Cardiac fibroblast (primary cell): ENCODE data around the gene CNIH1.
A peak's percentile ranks its signal among the peaks of the same experiment; 100 is the strongest.
"Not testable (repeated sequence)": the region's sequence is repeated elsewhere in the genome, so short reads cannot be mapped to it uniquely, and the experiment has no call there.

ENCODE experiments used
- DNase-seq, 2 donors: peaks; one replicate each; pipeline versions ENCODE4 v3.0.0 to v3.0.0-alpha.2; 2010; ENCODE audit warnings: low read depth in 2 of 2
- H3K4me3 ChIP-seq, 2 donors: replicated peaks in 1 of 2; 1 replicate in 1 of 2; 2 replicates in 1 of 2; pipeline ENCODE4 v1.5.1; 2011; ENCODE audit warnings: low read depth in 2 of 2, low read length in 2 of 2, mild to moderate bottlenecking in 2 of 2, moderate library complexity in 1 of 2
- TF ChIP-seq, protein P1 (sequence below): IDR thresholded peaks from one replicate; pipeline ENCODE4 v1.5.1; 2011; ENCODE audit warnings: low read depth, mild to moderate bottlenecking, low read length, inconsistent platforms

The CNIH1 gene

DNA sequence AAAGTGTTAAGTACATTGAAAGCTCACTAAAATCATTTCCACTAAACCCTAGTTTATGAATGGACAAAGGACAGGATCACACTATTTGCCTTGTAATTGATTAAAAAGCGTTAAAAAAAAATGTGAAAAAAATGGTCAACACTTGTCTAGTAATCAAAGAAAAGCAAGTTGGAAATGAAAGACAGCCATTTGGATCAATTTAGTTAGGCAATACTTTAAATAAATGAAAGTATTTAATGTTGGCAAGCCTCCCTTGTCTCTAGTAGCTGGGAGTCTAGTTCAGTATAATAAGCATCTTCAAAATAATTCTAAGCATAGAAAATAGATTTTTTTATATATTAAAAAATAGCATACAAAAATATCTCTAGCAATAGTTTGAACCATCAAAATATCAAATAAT lies 14.2 kb upstream of the CNIH1 start:
- no peak for DNase-seq
- TF ChIP-seq, protein P1, sequence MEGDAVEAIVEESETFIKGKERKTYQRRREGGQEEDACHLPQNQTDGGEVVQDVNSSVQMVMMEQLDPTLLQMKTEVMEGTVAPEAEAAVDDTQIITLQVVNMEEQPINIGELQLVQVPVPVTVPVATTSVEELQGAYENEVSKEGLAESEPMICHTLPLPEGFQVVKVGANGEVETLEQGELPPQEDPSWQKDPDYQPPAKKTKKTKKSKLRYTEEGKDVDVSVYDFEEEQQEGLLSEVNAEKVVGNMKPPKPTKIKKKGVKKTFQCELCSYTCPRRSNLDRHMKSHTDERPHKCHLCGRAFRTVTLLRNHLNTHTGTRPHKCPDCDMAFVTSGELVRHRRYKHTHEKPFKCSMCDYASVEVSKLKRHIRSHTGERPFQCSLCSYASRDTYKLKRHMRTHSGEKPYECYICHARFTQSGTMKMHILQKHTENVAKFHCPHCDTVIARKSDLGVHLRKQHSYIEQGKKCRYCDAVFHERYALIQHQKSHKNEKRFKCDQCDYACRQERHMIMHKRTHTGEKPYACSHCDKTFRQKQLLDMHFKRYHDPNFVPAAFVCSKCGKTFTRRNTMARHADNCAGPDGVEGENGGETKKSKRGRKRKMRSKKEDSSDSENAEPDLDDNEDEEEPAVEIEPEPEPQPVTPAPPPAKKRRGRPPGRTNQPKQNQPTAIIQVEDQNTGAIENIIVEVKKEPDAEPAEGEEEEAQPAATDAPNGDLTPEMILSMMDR, result no peak
- no peak overlapping the region for H3K4me3 ChIP-seq

DNA sequence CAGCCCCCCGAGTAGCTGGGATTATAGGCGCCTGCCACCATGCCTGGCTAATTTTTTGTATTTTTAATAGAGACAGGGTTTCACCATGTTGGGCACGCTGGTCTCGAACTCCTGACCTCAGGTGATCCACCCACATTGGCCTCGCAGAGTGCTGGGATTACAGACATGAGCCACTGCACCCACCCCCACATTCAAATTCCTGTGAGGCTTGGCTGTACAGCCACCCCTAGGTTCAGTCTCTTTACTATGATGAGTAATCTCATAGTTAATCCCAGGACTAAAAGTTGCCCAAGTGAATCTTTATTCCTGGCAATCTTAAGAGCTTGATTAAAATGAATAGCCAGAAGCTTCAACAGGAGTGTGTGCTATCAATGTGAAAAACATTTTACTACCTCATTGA lies 12.8 kb upstream of the CNIH1 start:
- not testable (repeated sequence) for H3K4me3 ChIP-seq
- DNase-seq, result peak in 1 of 2 donors; percentile 54

DNA sequence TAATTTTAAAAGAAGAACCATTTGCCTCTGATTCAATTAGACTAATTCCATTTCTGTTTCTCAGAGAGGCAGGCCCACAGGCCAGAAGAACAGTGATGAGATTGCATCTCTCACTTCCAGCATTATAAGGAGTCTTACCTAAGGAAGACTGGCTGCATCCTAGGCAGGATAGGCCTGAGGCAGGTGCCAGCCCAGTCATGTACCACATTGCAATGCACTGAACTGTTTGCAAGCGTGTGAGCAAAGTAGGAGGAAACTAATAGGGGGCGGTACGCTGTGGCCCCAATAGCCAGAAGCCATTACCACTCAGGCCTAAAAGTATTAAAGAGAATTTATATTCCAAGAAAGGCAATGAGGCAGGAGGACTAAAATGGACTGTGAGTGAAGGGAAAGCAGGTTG lies 12.1 kb upstream of the CNIH1 start:
- no peak overlapping the region for H3K4me3 ChIP-seq
- DNase-seq, result no peak
- TF ChIP-seq, protein P1, result no peak

DNA sequence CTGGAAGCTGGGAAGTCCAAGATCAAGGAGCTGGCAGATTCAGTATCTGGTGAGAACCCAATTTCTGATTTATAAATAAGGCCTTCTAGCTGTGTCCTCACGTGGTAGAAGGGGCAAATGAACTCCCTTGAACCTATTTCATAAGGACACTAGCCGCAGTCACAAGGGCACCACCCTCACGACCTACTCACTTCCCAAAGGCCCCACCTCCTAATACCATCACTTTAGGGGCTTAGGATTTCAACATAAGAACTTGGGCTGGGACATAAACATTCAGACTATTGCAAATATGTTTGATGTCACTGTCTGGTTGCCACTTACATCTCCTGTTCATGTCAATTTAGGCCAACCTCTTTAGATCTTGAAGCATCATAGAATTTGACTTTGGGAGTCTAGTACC lies 10.8 kb upstream of the CNIH1 start:
- no peak for DNase-seq
- no peak overlapping the region for H3K4me3 ChIP-seq
- TF ChIP-seq, protein P1, result no peak

DNA sequence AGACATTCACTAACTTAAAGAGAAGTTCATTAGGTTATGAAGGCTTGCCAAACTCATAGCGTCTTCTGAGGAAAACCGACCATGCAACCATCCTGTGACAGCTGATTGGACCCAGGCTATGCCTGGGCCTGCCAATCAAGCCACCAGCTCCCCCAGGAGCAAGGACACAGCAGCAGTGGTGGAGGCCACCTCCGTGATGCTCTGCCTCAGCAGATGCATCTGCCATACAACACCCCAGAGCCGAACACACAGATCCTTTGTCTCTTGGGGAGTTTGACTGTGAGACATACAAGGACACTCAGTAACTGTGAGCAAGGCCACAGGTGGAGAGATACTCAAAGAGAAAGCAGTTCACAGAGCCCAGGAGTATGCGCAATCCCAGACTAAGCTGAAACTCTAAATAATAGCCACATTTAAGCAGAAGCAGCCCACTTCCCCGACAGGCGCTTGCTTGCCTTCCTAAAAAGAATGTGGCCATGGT lies 10.0 kb upstream of the CNIH1 start:
- no peak for DNase-seq
- TF ChIP-seq, protein P1, result no peak
- no peak overlapping the region for H3K4me3 ChIP-seq

DNA sequence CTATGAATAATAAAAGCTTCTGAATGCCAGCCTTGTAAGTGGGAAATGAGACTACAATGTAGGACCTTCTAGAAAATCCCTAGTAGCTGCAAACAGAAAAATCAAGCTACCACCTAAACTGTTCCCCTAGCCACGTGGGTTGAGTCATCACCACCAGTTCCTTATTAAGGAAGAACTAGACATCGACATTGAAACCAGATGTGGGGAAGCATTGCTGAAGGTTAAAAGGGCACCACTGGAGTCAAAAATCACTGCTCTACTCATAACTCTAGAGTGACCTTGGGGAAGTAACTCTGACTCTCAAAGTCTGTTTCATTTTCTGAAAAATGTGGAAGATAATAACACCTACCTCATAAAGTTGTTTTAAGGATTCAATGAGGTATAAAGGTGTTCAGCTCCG lies 9.4 kb upstream of the CNIH1 start:
- no peak overlapping the region for H3K4me3 ChIP-seq
- DNase-seq, result peak; percentile 41 to 60
- TF ChIP-seq, protein P1, result no peak

DNA sequence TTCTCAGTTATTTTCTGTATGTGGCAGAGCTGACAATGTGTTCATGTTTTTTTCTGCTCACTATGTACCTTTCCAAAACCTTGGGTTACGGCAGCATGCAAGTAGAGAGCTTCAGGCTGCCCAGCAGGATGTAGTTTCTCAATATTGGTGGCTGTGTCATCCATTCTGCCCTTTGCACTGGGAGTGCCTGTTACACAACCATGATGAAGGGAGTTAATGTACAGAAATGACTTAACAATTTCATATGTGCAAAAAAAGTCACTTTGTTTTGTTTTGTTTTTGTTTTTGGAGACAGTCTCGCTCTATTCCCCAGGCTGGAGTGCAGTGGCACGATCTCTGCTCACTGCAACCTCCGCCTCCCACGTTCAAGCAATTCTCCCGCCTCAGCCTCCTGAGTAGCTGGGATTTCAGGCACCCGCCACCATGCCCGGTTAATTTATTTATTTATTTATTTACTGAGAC lies 6.1 kb upstream of the CNIH1 start:
- TF ChIP-seq, protein P1, result no peak
- H3K4me3 ChIP-seq, result no peak overlapping the region
- DNase-seq, result peak; percentile 84 to 90
